Measurements from ENCODE around the gene MAP1LC3A. TPM values are rescaled to one million over a fixed set of nuclear protein-coding genes. Genes with fewer than 3 reads are reported as not detected.

MAP1LC3A gene
- total RNA-seq, 1 experiment from 2014 or later, result 25.9 TPM

GRCh38 chr20:34575756-34576155 is 17.2 kb downstream of the MAP1LC3A start:
- Histone ChIP-seq H3K18ac (ENCODE audit: insufficient read length, low read depth, low read length) (no peak overlapping the region), H3K4me2 (ENCODE audit: insufficient read depth, insufficient read length, low read length) (no peak overlapping the region), H2BK5ac (ENCODE audit: insufficient read length, low read length) (no peak overlapping the region), H2BK120ac (ENCODE audit: low read depth, low read length, poor library complexity, severe bottlenecking) (no peak overlapping the region), H3K79me1 (ENCODE audit: insufficient read depth, low read depth, low read length, poor library complexity, severe bottlenecking) (no peaks in the 10 kb centered on the region), H2BK12ac (ENCODE audit: insufficient read length, low read depth, low read length) (no peak overlapping the region), H3K14ac (ENCODE audit: insufficient read depth, low read length) (no peak overlapping the region), H3K23me2 (ENCODE audit: insufficient read length, low read depth, low read length, poor library complexity, severe bottlenecking) (no peaks in the 10 kb centered on the region), H4K5ac (ENCODE audit: insufficient read length, low read depth, low read length) (no peak overlapping the region), H3T11ph (ENCODE audit: low read length) (no peak overlapping the region), H3K9me3 (ENCODE audit: control insufficient read depth, low read depth, low read length) (no peaks in the 10 kb centered on the region), H4K91ac (ENCODE audit: insufficient read length, low read depth, low read length) (no peak overlapping the region), H3K27me3 (ENCODE audit: insufficient read depth, low read length) (no peaks in the 10 kb centered on the region), H3K56ac (ENCODE audit: insufficient read length, low read depth, low read length) (no peak overlapping the region), H2AK5ac (ENCODE audit: insufficient read length, low read length) (no peak overlapping the region), H2AFZ (ENCODE audit: low read length) (no peak overlapping the region), H3K27ac (ENCODE audit: insufficient read length, low read depth, low read length) (no peak overlapping the region), H4K20me1 (ENCODE audit: control insufficient read depth, insufficient read depth, insufficient read length) (no peaks in the 10 kb centered on the region), H3K23ac (ENCODE audit: insufficient read length, low read depth, low read length) (no peak overlapping the region), H3K4ac (ENCODE audit: low read depth, low read length) (no peak overlapping the region), H2BK20ac (ENCODE audit: low read depth, low read length, poor library complexity, severe bottlenecking) (no peak overlapping the region), H3K79me2 (ENCODE audit: insufficient read depth, low read length) (no peaks in the 10 kb centered on the region), H4K8ac (replicated peaks; ENCODE audit: insufficient read length, low read depth, low read length) (no peak overlapping the region), H3K4me1 (ENCODE audit: insufficient read depth, low read length) (no peaks in the 10 kb centered on the region), H3K9ac (ENCODE audit: extremely low read depth, insufficient read length, low read length) (no peak overlapping the region), H2BK15ac (ENCODE audit: low read depth, low read length) (no peak overlapping the region)
- Mint-ChIP-seq H3K4me3 (no peak overlapping the region), H3K27ac (peak overlapping the region in 1 of 3 experiments; percentile 60; a peak in 2 of 7 replicates), H3K4me1 (peaks cover 5 to 11% of the 10 kb centered on the region in 2 experiments; a peak in 3 of 4 replicates), H3K27me3 (ENCODE audit: low read depth) (no peaks in the 10 kb centered on the region; the same call in 1 of the 2 replicates), H3K36me3 (ENCODE audit: insufficient read depth in 1 of 3, low read depth in 3 of 3) (peaks cover 7 to 25% (median 13%) of the 10 kb centered on the region in 3 experiments; a peak in 5 of 7 replicates), H3K9me3 (no peaks in the 10 kb centered on the region)
- no peak for DNase-seq
- TF ChIP-seq CTCF (conservative IDR thresholded peaks at IDR 0.05), result no peak
- WGBS (ENCODE audit: extremely low coverage, insufficient read length, low lambda C conversion rate), result no CpG with 5 or more reads among the region's 4 CpGs
